ENCODE data around the gene CCDC102B. TPM values are rescaled to one million over a fixed set of nuclear protein-coding genes. Genes with fewer than 3 reads are reported as not detected.

The CCDC102B gene
- total and polyA plus RNA-seq, 2 of the 8 experiments (the other 6 are each of a cell fraction or from before 2014, with no cell fraction given): 0.80 to 1.1 TPM

- Histone ChIP-seq H2AK5ac (ENCODE audit: low read depth, low read length) (no peak overlapping the region), H4K5ac (ENCODE audit: insufficient read length, low read depth, low read length) (no peak overlapping the region), H2BK120ac (replicated peaks; ENCODE audit: low read depth, low read length) (no peak overlapping the region), H3K36me3 (ENCODE audit: control insufficient read depth in 2 of 4, insufficient read depth in 4 of 4, low read length in 3 of 4) (no peaks in the 10 kb centered on the region), H3K27ac (ENCODE audit: low read depth, low read length) (no peak overlapping the region), H3K9me3 (ENCODE audit: insufficient read depth in 2 of 2, low read depth in 1 of 2, low read length in 1 of 2) (no peaks in the 10 kb centered on the region), H4K91ac (replicated peaks; ENCODE audit: insufficient read length, low read length) (no peak overlapping the region), H2BK5ac (ENCODE audit: low read depth, low read length) (no peak overlapping the region), H4K8ac (ENCODE audit: extremely low read depth, insufficient read depth, low read length) (no peak overlapping the region), H3K4me1 (replicated peaks in 1 of 4; ENCODE audit: control insufficient read depth in 3 of 4, insufficient read depth in 4 of 4, low read length in 3 of 4) (peaks cover 0 to 8% (median 2%) of the 10 kb centered on the region in 4 experiments; a peak in 2 of 7 replicates), H3K4me3 (ENCODE audit: extremely low read depth in 1 of 4, insufficient read depth in 2 of 4, low read depth in 3 of 4, low read length in 4 of 4) (no peak overlapping the region), H3K14ac (ENCODE audit: insufficient read length) (no peak overlapping the region), H3K4me2 (ENCODE audit: insufficient read depth in 1 of 2, low read depth in 2 of 2, low read length in 2 of 2) (no peak overlapping the region), H2AFZ (ENCODE audit: low read length) (no peak overlapping the region), H3K23ac (ENCODE audit: insufficient read length) (no peak overlapping the region), H4K20me1 (replicated peaks in 1 of 2; ENCODE audit: control insufficient read depth in 1 of 2, insufficient read depth in 2 of 2, low read length in 2 of 2) (no peaks in the 10 kb centered on the region), H2BK20ac (ENCODE audit: low read length) (no peak overlapping the region), H2BK15ac (ENCODE audit: low read length) (no peak overlapping the region), H3K79me2 (ENCODE audit: control insufficient read depth in 1 of 2, insufficient read depth in 2 of 2, low read length in 2 of 2) (no peaks in the 10 kb centered on the region), H2BK12ac (ENCODE audit: low read depth, low read length) (no peak overlapping the region), H3K27me3 (replicated peaks in 1 of 4; ENCODE audit: control insufficient read depth in 3 of 4, extremely low read depth in 1 of 4, insufficient read depth in 3 of 4, low read length in 3 of 4) (peaks cover 0 to 2% (median 0%) of the 10 kb centered on the region in 4 experiments; a peak in 1 of 7 replicates), H3K23me2 (ENCODE audit: low read depth, low read length) (no peaks in the 10 kb centered on the region), H3K9ac (replicated peaks in 1 of 4; ENCODE audit: extremely low read depth in 1 of 4, low read depth in 3 of 4, low read length in 3 of 4) (no peak overlapping the region), H3K79me1 (ENCODE audit: low read depth, low read length) (no peaks in the 10 kb centered on the region), H3K56ac (replicated peaks; ENCODE audit: insufficient read length, low read depth, low read length) (no peak overlapping the region), H3K18ac (ENCODE audit: extremely low read depth, low read length) (no peak overlapping the region), H3K4ac (replicated peaks; ENCODE audit: insufficient read length, low read depth, low read length) (no peak overlapping the region)
- CTCF ChIA-PET (ENCODE audit: partially characterized antibody): no interaction called here
- no peak for FAIRE-seq
- POLR2A ChIA-PET (ENCODE audit: partially characterized antibody): no interaction called here
- DNase-seq (ENCODE audit: low read depth in 1 of 2, low spot score in 2 of 2): no peak
- 92% methylated on average over 3 of the region's 3 CpGs; no CpG with 5 or more reads in 1 of the 2 experiments for whole genome bisulfite sequencing, 2 experiments (ENCODE audit: extremely low coverage in 1 of 2, insufficient coverage in 1 of 2, insufficient read length in 1 of 2, insufficient replicate concordance in 2 of 2, low coverage in 1 of 2, low lambda C conversion rate in 2 of 2, missing lambda C conversion rate in 1 of 2)
- TF ChIP-seq TAF1 (IDR thresholded peaks at IDR 0.05; ENCODE audit: low read depth, low read length) (no peak), KDM5A (IDR thresholded peaks at IDR 0.05; ENCODE audit: low read length) (no peak), BRCA1 (IDR thresholded peaks at IDR 0.05; ENCODE audit: low read depth, low read length) (no peak)
Measured at GRCh38 chr18:68962623-68963022, 164.7 kb downstream of the CCDC102B start.
